IMR-90 (cell line): Measurements from ENCODE around the gene GCH1. TPM values are rescaled to one million over a fixed set of nuclear protein-coding genes. Genes with fewer than 3 reads are reported as not detected.

ENCODE experiments used
- ATAC-seq: fragments of 200-7000 bp; cut with Tn5 transposase; 2 replicates; pipeline ENCODE4 v1.9.1; 2020; ENCODE audit warnings: low read depth, mild to moderate bottlenecking, moderate library complexity
- BruUV-seq: library from RNA; stranded (reverse); fragments of 400-500 nt; replicated peaks from 2 replicates; lab custom pipeline; 2021; lab: Mats Ljungman, UMichigan
- CTCF ChIA-PET: fragments of 300-600 bp; formaldehyde crosslinking; extraction: SDS; loops from one replicate; lab custom pipeline; 2021; ENCODE audit warnings: antibody characterized with exemption; lab: Yijun Ruan, JAX
- POLR2A ChIA-PET: fragments of 300-600 bp; sonication (Branson Sonifier 250); formaldehyde crosslinking; loops from one replicate; lab custom pipeline; 2022; ENCODE audit warnings: antibody characterized with exemption; ENCODE audit not compliant: unreplicated experiment; lab: Charles Lee
- DNase-seq: peaks from one replicate; pipeline ENCODE4 v3.0.0; 2013
- H2AFZ ChIP-seq: replicated peaks from 2 replicates; pipeline ENCODE3; 2013; ENCODE audit warnings: low read length, mild to moderate bottlenecking; ENCODE audit not compliant: poor library complexity
- H2AK5ac ChIP-seq: 2 replicates; pipeline ENCODE4 v1.6.1; 2013; ENCODE audit warnings: low read depth, low read length, inconsistent platforms
- H2AK9ac ChIP-seq: replicated peaks from 2 replicates; pipeline ENCODE3; 2013; ENCODE audit warnings: mild to moderate bottlenecking, low read depth, low read length, moderate library complexity; ENCODE audit not compliant: poor library complexity
- H2BK120ac ChIP-seq: 2 replicates; pipeline ENCODE4 v1.6.1; 2013; ENCODE audit warnings: low read depth, low read length, inconsistent platforms
- H2BK15ac ChIP-seq: 3 replicates; pipeline ENCODE4 v1.6.1; 2013; ENCODE audit warnings: low read depth, low read length, inconsistent platforms
- H2BK20ac ChIP-seq: 2 replicates; pipeline ENCODE4 v1.6.1; 2013; ENCODE audit warnings: low read depth, mild to moderate bottlenecking, inconsistent platforms, low read length, moderate library complexity
- H2BK5ac ChIP-seq: 2 replicates; pipeline ENCODE4 v1.6.1; 2013; ENCODE audit warnings: mild to moderate bottlenecking, low read depth, low read length, inconsistent platforms; ENCODE audit not compliant: poor library complexity, severe bottlenecking
- H3K14ac ChIP-seq: replicated peaks from 2 replicates; pipeline ENCODE4 v1.6.1; 2013; ENCODE audit warnings: low read depth, low read length, inconsistent platforms
- H3K18ac ChIP-seq: 2 replicates; pipeline ENCODE4 v1.6.1; 2013; ENCODE audit warnings: low read depth, low read length, control low read depth
- H3K23ac ChIP-seq: 2 replicates; pipeline ENCODE4 v1.6.1; 2013; ENCODE audit warnings: low read depth, low read length, inconsistent platforms
- H3K27ac ChIP-seq: 2 replicates; pipeline ENCODE4 v1.5.1; 2013; ENCODE audit warnings: mild to moderate bottlenecking, control low read depth, low read length; ENCODE audit not compliant: insufficient read depth
- H3K27me3 ChIP-seq: 2 replicates; pipeline ENCODE4 v1.6.1; 2013; ENCODE audit warnings: low read length; ENCODE audit not compliant: control insufficient read depth, insufficient read depth
- H3K36me3 ChIP-seq: 2 replicates; pipeline ENCODE4 v1.6.1; 2013; ENCODE audit warnings: low read length, mixed read lengths; ENCODE audit not compliant: control insufficient read depth, insufficient read depth
- H3K4ac ChIP-seq: 2 replicates; pipeline ENCODE4 v1.6.1; 2013; ENCODE audit warnings: low read depth, low read length, inconsistent platforms
- H3K4me1 ChIP-seq: 2 replicates; pipeline ENCODE4 v1.6.1; 2013; ENCODE audit warnings: low read length, mixed read lengths; ENCODE audit not compliant: control insufficient read depth, insufficient read depth
- H3K4me2 ChIP-seq: 2 replicates; pipeline ENCODE4 v1.6.1; 2013; ENCODE audit warnings: low read depth, mild to moderate bottlenecking, control low read depth, low read length, moderate library complexity
- H3K4me3 ChIP-seq: 2 replicates; pipeline ENCODE4 v1.5.1; 2013; ENCODE audit warnings: low read depth, mild to moderate bottlenecking, control low read depth, low read length, moderate library complexity; ENCODE audit not compliant: insufficient read depth
- H3K56ac ChIP-seq: 2 replicates; pipeline ENCODE4 v1.6.1; 2013; ENCODE audit warnings: low read length, inconsistent platforms; ENCODE audit not compliant: insufficient read depth; ENCODE audit errors: extremely low read depth
- H3K79me1 ChIP-seq, 2 experiments: 2 replicates each; pipeline ENCODE4 v1.6.1; 2013; ENCODE audit warnings: low read length in 2 of 2, inconsistent platforms in 1 of 2, low read depth in 1 of 2
- H3K9ac ChIP-seq: 2 replicates; pipeline ENCODE4 v1.6.1; 2013; ENCODE audit warnings: low read depth, low read length, control low read depth
- H3K9me1 ChIP-seq: 2 replicates; pipeline ENCODE4 v1.6.1; 2013; ENCODE audit warnings: low read length, inconsistent platforms; ENCODE audit not compliant: insufficient read depth
- H3K9me3 ChIP-seq: 2 replicates; pipeline ENCODE4 v1.6.1; 2013; ENCODE audit warnings: low read length; ENCODE audit not compliant: control insufficient read depth, insufficient read depth
- H4K20me1 ChIP-seq: 2 replicates; pipeline ENCODE4 v1.6.1; 2013; ENCODE audit warnings: low read length, inconsistent platforms; ENCODE audit not compliant: insufficient read depth
- H4K5ac ChIP-seq: 2 replicates; pipeline ENCODE4 v1.6.1; 2013; ENCODE audit warnings: mild to moderate bottlenecking, low read depth, low read length, control low read depth
- H4K8ac ChIP-seq, 2 experiments: 2 replicates each; pipeline ENCODE4 v1.6.1; 2013; ENCODE audit warnings: low read depth in 2 of 2, low read length in 2 of 2, control low read depth in 1 of 2, inconsistent platforms in 1 of 2
- H4K91ac ChIP-seq: 2 replicates; pipeline ENCODE4 v1.6.1; 2013; ENCODE audit warnings: low read depth, low read length, inconsistent platforms; ENCODE audit not compliant: insufficient read depth
- FOS ChIP-seq: fragments of 150-350 bp; IDR thresholded peaks from 2 replicates; pipeline ENCODE4 v1.6.1; 2016; ENCODE audit warnings: low read depth, low read length
- MAFK ChIP-seq: IDR thresholded peaks from 2 replicates; pipeline ENCODE4 v1.6.1; 2012; ENCODE audit warnings: low read depth, low read length, improper control_type of control experiment
- MAZ ChIP-seq: IDR thresholded peaks from 2 replicates; pipeline ENCODE4 v1.6.1; 2012; ENCODE audit warnings: low read depth, mild to moderate bottlenecking, low read length, improper control_type of control experiment, moderate library complexity, borderline replicate concordance
- MXI1 ChIP-seq: IDR thresholded peaks from 2 replicates; pipeline ENCODE4 v1.6.1; 2012; ENCODE audit warnings: low read depth, mild to moderate bottlenecking, low read length, moderate library complexity, borderline replicate concordance
- POLR2A ChIP-seq: IDR thresholded peaks from 2 replicates; pipeline ENCODE4 v1.6.1; 2012; ENCODE audit warnings: mild to moderate bottlenecking, low read depth, low read length
- RAD21 ChIP-seq: IDR thresholded peaks from 2 replicates; pipeline ENCODE4 v1.6.1; 2012; ENCODE audit warnings: low read length, improper control_type of control experiment
- SMC3 ChIP-seq: fragments of 150-350 bp; IDR thresholded peaks from 2 replicates; pipeline ENCODE4 v1.6.1; 2016; ENCODE audit warnings: low read depth, mild to moderate bottlenecking, antibody characterized with exemption, low read length, moderate library complexity
- dilution Hi-C: fragments of 300-500 bp; cut with HindIII; formaldehyde crosslinking; loops from one replicate; pipeline ENCODE4 v1.14.3; 2018; ENCODE audit warnings: low sequenced_read_pairs; ENCODE audit not compliant: unreplicated experiment
- in situ Hi-C: fragments of 300-500 bp; cut with MboI; formaldehyde crosslinking; loops from 3 replicates; pipeline ENCODE4 v1.14.3; 2019; ENCODE audit warnings: low sequenced_read_pairs, inconsistent platforms, mixed read lengths
- intact Hi-C: fragments of 100-400 bp; cut with micrococcal nuclease; formaldehyde crosslinking; loops from 2 replicates; pipeline ENCODE4 v1.10.0; 2022
- polyA plus RNA-seq, 3 experiments: library from polyadenylated mRNA; depleted of rRNA; stranded (reverse); fragments of >200 nt; gene quantifications; 2 replicates each; pipeline ENCODE4 v1.2.3, GENCODE V29; 2012; ENCODE audit warnings: low replicate concordance in 1 of 3
- total RNA-seq: library from RNA; depleted of rRNA; stranded (reverse); fragments of >200 nt; gene quantifications from 2 replicates; pipeline ENCODE4 v1.2.3, GENCODE V29; 2012
- TF ChIP-seq, protein P1 (sequence below): conservative IDR thresholded peaks from 2 replicates; pipeline ENCODE4 v1.5.1; 2012; ENCODE audit warnings: mild to moderate bottlenecking, low read depth, low read length, improper control_type of control experiment

Gene GCH1
- total and polyA plus RNA-seq, 2 of the 4 experiments (the other 2 are of a cell fraction) = 0.54 to 0.74 TPM

DNA sequence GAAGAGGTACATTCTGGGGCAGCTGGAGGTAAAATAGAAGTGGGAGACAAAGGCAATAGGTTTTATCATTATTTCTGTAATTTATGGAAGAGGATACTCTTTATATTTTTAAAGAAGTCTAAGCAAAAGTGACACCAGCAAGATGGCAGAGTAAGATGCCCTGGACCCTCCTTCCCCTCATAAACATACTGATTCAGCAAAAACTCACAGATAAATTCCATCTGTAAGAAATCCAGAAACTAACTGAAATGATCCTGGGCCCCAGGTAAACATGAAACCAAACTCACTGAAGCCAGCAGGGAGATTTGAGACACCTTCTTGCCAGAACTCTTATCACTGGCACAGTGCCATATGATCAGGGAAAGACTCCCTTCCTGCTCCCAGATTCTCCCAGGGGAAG is 79.9 kb downstream of the GCH1 start:
- dilution Hi-C loops = no loop called here
- Histone ChIP-seq H3K18ac (no peak overlapping the region), H2AK5ac (no peak overlapping the region), H3K27me3 (peaks cover 17% of the 10 kb centered on the region), H4K20me1 (no peaks in the 10 kb centered on the region), H3K36me3 (no peaks in the 10 kb centered on the region), H2BK15ac (no peak overlapping the region), H2BK20ac (no peak overlapping the region), H4K91ac (no peak overlapping the region), H3K9me3 (peaks cover 11% of the 10 kb centered on the region; the same call in 1 of the 2 replicates), H4K5ac (no peak overlapping the region), H3K4me2 (no peak overlapping the region), H3K79me1 (no peaks in the 10 kb centered on the region), H2BK120ac (no peak overlapping the region), H3K27ac (no peak overlapping the region), H3K56ac (no peak overlapping the region), H3K4me1 (no peaks in the 10 kb centered on the region; the same call in 1 of the 2 replicates), H2AK9ac (no peak overlapping the region), H3K9ac (no peak overlapping the region), H2BK5ac (no peak overlapping the region), H3K4ac (no peak overlapping the region), H4K8ac (no peak overlapping the region), H3K9me1 (no peaks in the 10 kb centered on the region), H3K4me3 (no peak overlapping the region), H2AFZ (no peak overlapping the region), H3K23ac (no peak overlapping the region), H3K14ac (no peak overlapping the region)
- intact Hi-C loops = no loop called here
- in situ Hi-C loops = no loop called here
- no TSS peak for BruUV-seq
- ATAC-seq = no peak
- CTCF ChIA-PET = no interaction called here
- POLR2A ChIA-PET = no interaction called here
- TF ChIP-seq POLR2A (no peak), MXI1 (no peak), SMC3 (no peak), FOS (no peak), MAZ (no peak), MAFK (peak; percentile 40; the same call in 1 of the 2 replicates), RAD21 (no peak)
- TF ChIP-seq, protein P1, sequence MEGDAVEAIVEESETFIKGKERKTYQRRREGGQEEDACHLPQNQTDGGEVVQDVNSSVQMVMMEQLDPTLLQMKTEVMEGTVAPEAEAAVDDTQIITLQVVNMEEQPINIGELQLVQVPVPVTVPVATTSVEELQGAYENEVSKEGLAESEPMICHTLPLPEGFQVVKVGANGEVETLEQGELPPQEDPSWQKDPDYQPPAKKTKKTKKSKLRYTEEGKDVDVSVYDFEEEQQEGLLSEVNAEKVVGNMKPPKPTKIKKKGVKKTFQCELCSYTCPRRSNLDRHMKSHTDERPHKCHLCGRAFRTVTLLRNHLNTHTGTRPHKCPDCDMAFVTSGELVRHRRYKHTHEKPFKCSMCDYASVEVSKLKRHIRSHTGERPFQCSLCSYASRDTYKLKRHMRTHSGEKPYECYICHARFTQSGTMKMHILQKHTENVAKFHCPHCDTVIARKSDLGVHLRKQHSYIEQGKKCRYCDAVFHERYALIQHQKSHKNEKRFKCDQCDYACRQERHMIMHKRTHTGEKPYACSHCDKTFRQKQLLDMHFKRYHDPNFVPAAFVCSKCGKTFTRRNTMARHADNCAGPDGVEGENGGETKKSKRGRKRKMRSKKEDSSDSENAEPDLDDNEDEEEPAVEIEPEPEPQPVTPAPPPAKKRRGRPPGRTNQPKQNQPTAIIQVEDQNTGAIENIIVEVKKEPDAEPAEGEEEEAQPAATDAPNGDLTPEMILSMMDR = no peak
- no peak for DNase-seq
